ENCODE measurements around the gene ZMYND15.
A peak's percentile ranks its signal among the peaks of the same experiment; 100 is the strongest.

Gene ZMYND15

GRCh38 chr17:4734857-4735475 lies 4.7 kb upstream of the ZMYND15 start:
- no CpG with 5 or more reads among the region's 8 CpGs for WGBS, 2 donors (ENCODE audit: extremely low coverage in 2 of 2, insufficient read length in 2 of 2, insufficient replicate concordance in 1 of 2)
- Histone ChIP-seq H3K4me2 (ENCODE audit: insufficient read depth, low read length, poor library complexity, severe bottlenecking) (no peak overlapping the region), H2BK15ac (ENCODE audit: low read length) (no peak overlapping the region), H4K8ac (ENCODE audit: low read depth, low read length) (no peak overlapping the region), H3K9me3 (replicated peaks in 1 of 2; ENCODE audit: control insufficient read depth in 2 of 2, insufficient read depth in 1 of 2, low read depth in 1 of 2, low read length in 2 of 2) (no peaks in the 10 kb centered on the region), H3K23ac (ENCODE audit: low read depth, low read length, poor library complexity) (no peak overlapping the region), H3K18ac (ENCODE audit: low read length) (no peak overlapping the region), H2BK5ac (ENCODE audit: low read length) (no peak overlapping the region), H3K4me3 (ENCODE audit: low read length in 2 of 2) (no peak overlapping the region), H3K27ac (replicated peaks; ENCODE audit: low read length) (no peak overlapping the region), H3K9ac (ENCODE audit: low read depth, low read length, poor library complexity) (no peak overlapping the region), H3K36me3 (replicated peaks in 1 of 2; ENCODE audit: control insufficient read depth in 2 of 2, insufficient read depth in 2 of 2, low read length in 2 of 2) (peaks cover 1 to 8% of the 10 kb centered on the region in 2 donors), H3K27me3 (ENCODE audit: control insufficient read depth in 3 of 3, insufficient read depth in 3 of 3, low read depth in 1 of 3, low read length in 3 of 3) (peaks cover 19 to 38% (median 26%) of the 10 kb centered on the region in 3 experiments), H3K79me1 (ENCODE audit: low read depth, low read length) (no peaks in the 10 kb centered on the region), H3K14ac (ENCODE audit: low read length) (no peak overlapping the region), H2BK120ac (ENCODE audit: low read depth, low read length) (no peak overlapping the region), H2AFZ (ENCODE audit: low read length) (no peak overlapping the region), H3K4me1 (ENCODE audit: control insufficient read depth in 2 of 2, insufficient read depth in 1 of 2, low read depth in 1 of 2, low read length in 2 of 2) (peaks cover 3 to 5% of the 10 kb centered on the region in 2 donors), H2BK12ac (ENCODE audit: low read length) (no peak overlapping the region), H3K4ac (ENCODE audit: low read length) (no peak overlapping the region), H2AK5ac (ENCODE audit: low read depth, low read length) (no peak overlapping the region), H4K91ac (ENCODE audit: low read depth, low read length, poor library complexity) (no peak overlapping the region)
- DNase-seq (ENCODE audit: low spot score) = no peak

GRCh38 chr17:4735876-4736651 lies 3.6 kb upstream of the ZMYND15 start:
- H3K18ac ChIP-seq (ENCODE audit: low read length) = no peak overlapping the region
- no peak overlapping the region for H3K14ac ChIP-seq (ENCODE audit: low read length)
- H4K91ac ChIP-seq (ENCODE audit: low read depth, low read length, poor library complexity) = no peak overlapping the region
- H3K27ac ChIP-seq (replicated peaks; ENCODE audit: low read length) = no peak overlapping the region
- no peak overlapping the region for H4K8ac ChIP-seq (ENCODE audit: low read depth, low read length)
- H2AK5ac ChIP-seq (ENCODE audit: low read depth, low read length) = no peak overlapping the region
- H2BK15ac ChIP-seq (ENCODE audit: low read length) = no peak overlapping the region
- no peak overlapping the region for H2BK120ac ChIP-seq (ENCODE audit: low read depth, low read length)
- no CpG with 5 or more reads among the region's 9 CpGs for WGBS, 2 donors (ENCODE audit: extremely low coverage in 2 of 2, insufficient read length in 2 of 2, insufficient replicate concordance in 1 of 2)
- H2BK5ac ChIP-seq (ENCODE audit: low read length) = no peak overlapping the region
- H3K9ac ChIP-seq (ENCODE audit: low read depth, low read length, poor library complexity) = no peak overlapping the region
- no peaks in the 10 kb centered on the region for H3K79me1 ChIP-seq (ENCODE audit: low read depth, low read length)
- H3K4me1 ChIP-seq (ENCODE audit: control insufficient read depth in 2 of 2, insufficient read depth in 1 of 2, low read depth in 1 of 2, low read length in 2 of 2) = peaks cover 3% of the 10 kb centered on the region in 2 donors
- H3K4ac ChIP-seq (ENCODE audit: low read length) = no peak overlapping the region
- no peak overlapping the region for H3K4me2 ChIP-seq (ENCODE audit: insufficient read depth, low read length, poor library complexity, severe bottlenecking)
- H3K27me3 ChIP-seq (ENCODE audit: control insufficient read depth in 3 of 3, insufficient read depth in 3 of 3, low read depth in 1 of 3, low read length in 3 of 3) = peaks cover 23 to 49% (median 37%) of the 10 kb centered on the region in 3 experiments
- no peak overlapping the region for H2BK12ac ChIP-seq (ENCODE audit: low read length)
- H3K4me3 ChIP-seq (ENCODE audit: low read length in 2 of 2) = no peak overlapping the region
- no peak overlapping the region for H2AFZ ChIP-seq (ENCODE audit: low read length)
- H3K9me3 ChIP-seq (replicated peaks in 1 of 2; ENCODE audit: control insufficient read depth in 2 of 2, insufficient read depth in 1 of 2, low read depth in 1 of 2, low read length in 2 of 2) = no peaks in the 10 kb centered on the region
- H3K23ac ChIP-seq (ENCODE audit: low read depth, low read length, poor library complexity) = no peak overlapping the region
- DNase-seq (ENCODE audit: low spot score) = no peak
- H3K36me3 ChIP-seq (replicated peaks in 1 of 2; ENCODE audit: control insufficient read depth in 2 of 2, insufficient read depth in 2 of 2, low read length in 2 of 2) = peaks cover 1 to 8% of the 10 kb centered on the region in 2 donors

- no peak overlapping the region for H4K8ac ChIP-seq (ENCODE audit: low read depth, low read length)
- peak overlapping the region; percentile 75 for H3K23ac ChIP-seq (ENCODE audit: low read depth, low read length, poor library complexity)
- no peaks in the 10 kb centered on the region for H3K36me3 ChIP-seq (replicated peaks in 1 of 2; ENCODE audit: control insufficient read depth in 2 of 2, insufficient read depth in 2 of 2, low read length in 2 of 2)
- H2BK12ac ChIP-seq (ENCODE audit: low read length) = no peak overlapping the region
- no CpG with 5 or more reads among the region's 41 CpGs for WGBS, 2 donors (ENCODE audit: extremely low coverage in 2 of 2, insufficient read length in 2 of 2, insufficient replicate concordance in 1 of 2)
- no peak for DNase-seq (ENCODE audit: low spot score)
- H3K9me3 ChIP-seq (replicated peaks in 1 of 2; ENCODE audit: control insufficient read depth in 2 of 2, insufficient read depth in 1 of 2, low read depth in 1 of 2, low read length in 2 of 2) = peaks cover 0 to 4% of the 10 kb centered on the region in 2 donors
- no peak overlapping the region for H2BK120ac ChIP-seq (ENCODE audit: low read depth, low read length)
- H2AFZ ChIP-seq (ENCODE audit: low read length) = peak overlapping the region; percentile 98
- peak overlapping the region in 1 of 2 donors; percentile 46 for H3K4me3 ChIP-seq (ENCODE audit: low read length in 2 of 2)
- peak overlapping the region; percentile 30 for H3K9ac ChIP-seq (ENCODE audit: low read depth, low read length, poor library complexity)
- H2AK5ac ChIP-seq (ENCODE audit: low read depth, low read length) = no peak overlapping the region
- H3K79me1 ChIP-seq (ENCODE audit: low read depth, low read length) = no peaks in the 10 kb centered on the region
- H3K27ac ChIP-seq (replicated peaks; ENCODE audit: low read length) = no peak overlapping the region
- no peak overlapping the region for H4K91ac ChIP-seq (ENCODE audit: low read depth, low read length, poor library complexity)
- no peak overlapping the region for H3K18ac ChIP-seq (ENCODE audit: low read length)
- no peak overlapping the region for H3K4me2 ChIP-seq (ENCODE audit: insufficient read depth, low read length, poor library complexity, severe bottlenecking)
- H3K27me3 ChIP-seq (ENCODE audit: control insufficient read depth in 3 of 3, insufficient read depth in 3 of 3, low read depth in 1 of 3, low read length in 3 of 3) = peaks cover 23 to 73% (median 57%) of the 10 kb centered on the region in 3 experiments
- peaks cover 3% of the 10 kb centered on the region in 2 donors for H3K4me1 ChIP-seq (ENCODE audit: control insufficient read depth in 2 of 2, insufficient read depth in 1 of 2, low read depth in 1 of 2, low read length in 2 of 2)
- H2BK15ac ChIP-seq (ENCODE audit: low read length) = peak overlapping the region; percentile 4
- H3K14ac ChIP-seq (ENCODE audit: low read length) = no peak overlapping the region
- no peak overlapping the region for H3K4ac ChIP-seq (ENCODE audit: low read length)
- no peak overlapping the region for H2BK5ac ChIP-seq (ENCODE audit: low read length)
Observed at GRCh38 chr17:4738136-4739121, 1.2 kb upstream of the ZMYND15 start.

All from neuronal stem cell (in vitro differentiated cells).